ENCODE data around the gene SPRY2. TPM values are rescaled to one million over a fixed set of nuclear protein-coding genes. Genes with fewer than 3 reads are reported as not detected.

SPRY2 gene
- total RNA-seq, 1 experiment from 2014 or later = 10.3 TPM

DNA sequence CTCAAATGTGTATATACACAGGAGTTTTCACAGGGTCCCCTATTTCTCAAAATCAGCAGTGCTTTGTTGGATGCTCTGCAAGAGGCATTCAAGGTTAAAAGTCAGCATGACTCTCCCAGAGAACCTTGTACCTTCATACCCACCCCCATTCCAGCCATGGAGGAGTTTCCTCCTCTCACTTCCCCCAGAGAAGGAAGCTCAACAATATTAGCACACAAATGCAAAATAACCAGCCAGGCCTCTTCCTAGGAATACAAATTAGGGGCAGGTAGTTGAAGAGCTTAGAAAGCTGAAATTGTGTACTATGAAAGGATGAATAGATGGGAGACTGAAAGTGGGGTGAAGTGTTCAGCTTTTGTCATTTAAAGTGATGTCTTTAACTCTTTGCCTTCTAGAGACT, 43.8 kb downstream of the SPRY2 start:
- H3K4me1 ChIP-seq (ENCODE audit: insufficient read depth, low read length, poor library complexity, severe bottlenecking) = no peaks in the 10 kb centered on the region

GRCh38 chr13:80296638-80297037, 44.3 kb downstream of the SPRY2 start:
- no peak overlapping the region for H3K27ac ChIP-seq (ENCODE audit: low read depth, low read length, poor library complexity, severe bottlenecking)
- no peaks in the 10 kb centered on the region for H3K4me1 ChIP-seq (ENCODE audit: insufficient read depth, low read length, poor library complexity, severe bottlenecking)
- ChIA-PET POLR2A (ENCODE audit: low non-redundant PET) (no interaction called here), CTCF (no interaction called here)
- H3K36me3 ChIP-seq (ENCODE audit: insufficient read depth, low read length, poor library complexity, severe bottlenecking) = no peaks in the 10 kb centered on the region
- DNase-seq (ENCODE audit: low spot score) = no peak
- no peaks in the 10 kb centered on the region for H3K9me3 ChIP-seq (ENCODE audit: low read depth, low read length, poor library complexity, severe bottlenecking)
- no peaks in the 10 kb centered on the region for H3K27me3 ChIP-seq (replicated peaks; ENCODE audit: insufficient read depth, low read depth, low read length, poor library complexity)
- no peak overlapping the region for H3K4me3 ChIP-seq (ENCODE audit: low read depth, low read length, poor library complexity, severe bottlenecking)
- BruUV-seq (replicated peaks) = no TSS peak
- TF ChIP-seq, protein P1, sequence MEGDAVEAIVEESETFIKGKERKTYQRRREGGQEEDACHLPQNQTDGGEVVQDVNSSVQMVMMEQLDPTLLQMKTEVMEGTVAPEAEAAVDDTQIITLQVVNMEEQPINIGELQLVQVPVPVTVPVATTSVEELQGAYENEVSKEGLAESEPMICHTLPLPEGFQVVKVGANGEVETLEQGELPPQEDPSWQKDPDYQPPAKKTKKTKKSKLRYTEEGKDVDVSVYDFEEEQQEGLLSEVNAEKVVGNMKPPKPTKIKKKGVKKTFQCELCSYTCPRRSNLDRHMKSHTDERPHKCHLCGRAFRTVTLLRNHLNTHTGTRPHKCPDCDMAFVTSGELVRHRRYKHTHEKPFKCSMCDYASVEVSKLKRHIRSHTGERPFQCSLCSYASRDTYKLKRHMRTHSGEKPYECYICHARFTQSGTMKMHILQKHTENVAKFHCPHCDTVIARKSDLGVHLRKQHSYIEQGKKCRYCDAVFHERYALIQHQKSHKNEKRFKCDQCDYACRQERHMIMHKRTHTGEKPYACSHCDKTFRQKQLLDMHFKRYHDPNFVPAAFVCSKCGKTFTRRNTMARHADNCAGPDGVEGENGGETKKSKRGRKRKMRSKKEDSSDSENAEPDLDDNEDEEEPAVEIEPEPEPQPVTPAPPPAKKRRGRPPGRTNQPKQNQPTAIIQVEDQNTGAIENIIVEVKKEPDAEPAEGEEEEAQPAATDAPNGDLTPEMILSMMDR (conservative IDR thresholded peaks at IDR 0.05; ENCODE audit: low read depth, low read length) = no peak
- no peak for TF ChIP-seq EZH2 (IDR thresholded peaks at IDR 0.05; ENCODE audit: borderline replicate concordance, low read depth, low read length, poor library complexity, severe bottlenecking)
- intact Hi-C loops (cut with micrococcal nuclease; ENCODE audit: unreplicated experiment) = no loop called here

More for the DNA sequence above, 43.8 kb downstream of the SPRY2 start:
- no peak overlapping the region for H3K4me3 ChIP-seq (ENCODE audit: low read depth, low read length, poor library complexity, severe bottlenecking)
- no TSS peak for BruUV-seq (replicated peaks)
- no peak for DNase-seq (ENCODE audit: low spot score)
- TF ChIP-seq EZH2 (IDR thresholded peaks at IDR 0.05; ENCODE audit: borderline replicate concordance, low read depth, low read length, poor library complexity, severe bottlenecking) = no peak
- TF ChIP-seq, protein P1 (conservative IDR thresholded peaks at IDR 0.05; ENCODE audit: low read depth, low read length) = no peak
- H3K27ac ChIP-seq (ENCODE audit: low read depth, low read length, poor library complexity, severe bottlenecking) = no peak overlapping the region
- CTCF ChIA-PET = no interaction called here
- H3K36me3 ChIP-seq (ENCODE audit: insufficient read depth, low read length, poor library complexity, severe bottlenecking) = no peaks in the 10 kb centered on the region
- no peaks in the 10 kb centered on the region for H3K27me3 ChIP-seq (replicated peaks; ENCODE audit: insufficient read depth, low read depth, low read length, poor library complexity)
- intact Hi-C loops (cut with micrococcal nuclease; ENCODE audit: unreplicated experiment) = no loop called here
- H3K9me3 ChIP-seq (ENCODE audit: low read depth, low read length, poor library complexity, severe bottlenecking) = no peaks in the 10 kb centered on the region
- POLR2A ChIA-PET (ENCODE audit: low non-redundant PET) = no interaction called here

DNA sequence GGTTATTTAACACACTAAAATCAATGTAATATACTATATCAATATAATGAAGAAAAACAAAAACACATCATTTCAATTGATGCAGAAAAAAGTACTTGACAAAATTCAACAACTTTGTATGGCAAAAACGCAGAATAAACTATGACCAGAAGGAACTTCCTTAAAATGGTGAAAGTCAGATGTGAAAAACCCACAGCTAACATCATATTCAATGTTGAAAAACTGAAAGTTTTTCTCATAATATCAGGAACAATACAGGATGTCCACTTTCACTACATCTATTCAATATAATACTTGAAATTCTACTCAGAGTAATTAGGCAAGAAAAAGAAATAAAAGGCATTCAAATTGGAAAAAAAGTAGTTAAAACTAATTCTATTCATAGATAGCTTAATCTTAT, 50.3 kb downstream of the SPRY2 start:
- intact Hi-C loops (cut with micrococcal nuclease; ENCODE audit: unreplicated experiment) = no loop called here
- TF ChIP-seq, protein P1 (conservative IDR thresholded peaks at IDR 0.05; ENCODE audit: low read depth, low read length) = no peak
- no peak for TF ChIP-seq EZH2 (IDR thresholded peaks at IDR 0.05; ENCODE audit: borderline replicate concordance, low read depth, low read length, poor library complexity, severe bottlenecking)
- POLR2A ChIA-PET (ENCODE audit: low non-redundant PET) = no interaction called here
- no peak overlapping the region for H3K4me3 ChIP-seq (ENCODE audit: low read depth, low read length, poor library complexity, severe bottlenecking)
- H3K27ac ChIP-seq (ENCODE audit: low read depth, low read length, poor library complexity, severe bottlenecking) = no peak overlapping the region
- CTCF ChIA-PET = no interaction called here
- H3K36me3 ChIP-seq (ENCODE audit: insufficient read depth, low read length, poor library complexity, severe bottlenecking) = no peaks in the 10 kb centered on the region
- no peaks in the 10 kb centered on the region for H3K9me3 ChIP-seq (ENCODE audit: low read depth, low read length, poor library complexity, severe bottlenecking)
- no peaks in the 10 kb centered on the region for H3K4me1 ChIP-seq (ENCODE audit: insufficient read depth, low read length, poor library complexity, severe bottlenecking)
- no peak for DNase-seq (ENCODE audit: low spot score)
- no TSS peak for BruUV-seq (replicated peaks)
- no peaks in the 10 kb centered on the region for H3K27me3 ChIP-seq (replicated peaks; ENCODE audit: insufficient read depth, low read depth, low read length, poor library complexity)
